AG10803 (cell line): Measurements from ENCODE around the gene LIN7A.

Experiments used
- DNase-seq: peaks from one replicate; pipeline ENCODE4 v3.0.0; 2010; ENCODE audit warnings: low read depth
- H3K4me3 ChIP-seq: 2 replicates; pipeline ENCODE4 v1.5.1; 2011; ENCODE audit warnings: mild to moderate bottlenecking, low read length, control low read depth
- TF ChIP-seq, protein P1 (sequence below): conservative IDR thresholded peaks from 2 replicates; pipeline ENCODE4 v1.5.1; 2011; ENCODE audit warnings: mild to moderate bottlenecking, low read length, control low read depth, inconsistent platforms

Gene LIN7A

DNA sequence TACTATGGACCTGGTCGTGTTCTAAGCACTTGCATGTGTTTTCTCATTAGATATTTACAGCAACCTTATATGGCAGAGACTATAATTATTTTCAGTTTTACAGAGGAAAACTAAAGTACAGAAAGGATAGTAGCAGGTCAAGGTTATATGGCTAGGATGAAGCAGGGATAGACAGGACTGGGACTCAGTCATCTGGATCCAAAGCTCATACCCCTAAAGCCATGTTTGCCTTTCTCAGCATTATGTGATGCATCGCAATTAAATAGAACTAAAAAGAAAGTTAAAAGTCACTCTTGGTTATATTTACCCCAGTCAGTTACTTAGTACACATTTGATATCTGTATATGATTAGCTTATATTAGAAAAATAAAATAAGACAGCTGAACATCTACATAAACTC, 13.3 kb downstream of the LIN7A start:
- DNase-seq, result no peak
- TF ChIP-seq, protein P1, sequence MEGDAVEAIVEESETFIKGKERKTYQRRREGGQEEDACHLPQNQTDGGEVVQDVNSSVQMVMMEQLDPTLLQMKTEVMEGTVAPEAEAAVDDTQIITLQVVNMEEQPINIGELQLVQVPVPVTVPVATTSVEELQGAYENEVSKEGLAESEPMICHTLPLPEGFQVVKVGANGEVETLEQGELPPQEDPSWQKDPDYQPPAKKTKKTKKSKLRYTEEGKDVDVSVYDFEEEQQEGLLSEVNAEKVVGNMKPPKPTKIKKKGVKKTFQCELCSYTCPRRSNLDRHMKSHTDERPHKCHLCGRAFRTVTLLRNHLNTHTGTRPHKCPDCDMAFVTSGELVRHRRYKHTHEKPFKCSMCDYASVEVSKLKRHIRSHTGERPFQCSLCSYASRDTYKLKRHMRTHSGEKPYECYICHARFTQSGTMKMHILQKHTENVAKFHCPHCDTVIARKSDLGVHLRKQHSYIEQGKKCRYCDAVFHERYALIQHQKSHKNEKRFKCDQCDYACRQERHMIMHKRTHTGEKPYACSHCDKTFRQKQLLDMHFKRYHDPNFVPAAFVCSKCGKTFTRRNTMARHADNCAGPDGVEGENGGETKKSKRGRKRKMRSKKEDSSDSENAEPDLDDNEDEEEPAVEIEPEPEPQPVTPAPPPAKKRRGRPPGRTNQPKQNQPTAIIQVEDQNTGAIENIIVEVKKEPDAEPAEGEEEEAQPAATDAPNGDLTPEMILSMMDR, result no peak
- no peak overlapping the region for H3K4me3 ChIP-seq

DNA sequence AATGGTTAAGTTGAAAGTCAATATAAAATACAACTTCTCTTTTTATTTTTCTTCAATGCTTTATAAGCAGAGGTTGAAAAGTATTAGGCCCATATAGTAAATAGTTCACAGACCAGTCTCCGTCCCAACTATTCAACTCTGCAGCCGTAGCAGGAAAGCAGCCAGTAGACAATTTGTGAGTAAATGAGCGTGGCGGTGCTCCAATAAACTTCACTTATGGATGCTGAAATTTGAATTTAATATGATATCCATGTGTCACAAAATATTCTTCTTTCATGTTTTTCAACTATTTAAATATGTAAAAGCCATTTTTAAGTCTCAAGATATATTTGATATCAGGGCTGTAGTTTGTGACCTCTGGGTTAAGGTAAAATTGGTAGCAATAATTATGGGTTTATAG, 17.7 kb downstream of the LIN7A start:
- no peak overlapping the region for H3K4me3 ChIP-seq
- no peak for DNase-seq
- TF ChIP-seq, protein P1, result no peak

DNA sequence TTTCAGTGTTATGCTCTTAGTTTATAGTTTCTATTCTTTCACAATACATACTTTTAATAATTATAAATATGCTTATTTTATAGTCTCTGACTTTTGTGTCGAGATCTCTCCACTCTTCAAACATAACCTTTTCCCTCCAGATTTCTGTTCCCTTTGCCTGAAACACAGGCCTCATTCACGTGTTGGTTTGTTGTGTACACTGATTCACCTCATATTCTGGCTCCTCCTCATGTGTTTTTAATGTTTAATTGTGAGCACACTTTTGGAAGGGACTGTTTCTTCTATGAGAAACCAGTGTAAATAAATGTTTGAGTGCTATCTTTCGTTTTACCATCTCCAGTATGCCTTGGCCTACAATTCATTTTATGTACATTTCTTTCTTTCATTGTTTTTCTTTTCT, 20.1 kb downstream of the LIN7A start:
- TF ChIP-seq, protein P1, result no peak
- no peak overlapping the region for H3K4me3 ChIP-seq
- no peak for DNase-seq

DNA sequence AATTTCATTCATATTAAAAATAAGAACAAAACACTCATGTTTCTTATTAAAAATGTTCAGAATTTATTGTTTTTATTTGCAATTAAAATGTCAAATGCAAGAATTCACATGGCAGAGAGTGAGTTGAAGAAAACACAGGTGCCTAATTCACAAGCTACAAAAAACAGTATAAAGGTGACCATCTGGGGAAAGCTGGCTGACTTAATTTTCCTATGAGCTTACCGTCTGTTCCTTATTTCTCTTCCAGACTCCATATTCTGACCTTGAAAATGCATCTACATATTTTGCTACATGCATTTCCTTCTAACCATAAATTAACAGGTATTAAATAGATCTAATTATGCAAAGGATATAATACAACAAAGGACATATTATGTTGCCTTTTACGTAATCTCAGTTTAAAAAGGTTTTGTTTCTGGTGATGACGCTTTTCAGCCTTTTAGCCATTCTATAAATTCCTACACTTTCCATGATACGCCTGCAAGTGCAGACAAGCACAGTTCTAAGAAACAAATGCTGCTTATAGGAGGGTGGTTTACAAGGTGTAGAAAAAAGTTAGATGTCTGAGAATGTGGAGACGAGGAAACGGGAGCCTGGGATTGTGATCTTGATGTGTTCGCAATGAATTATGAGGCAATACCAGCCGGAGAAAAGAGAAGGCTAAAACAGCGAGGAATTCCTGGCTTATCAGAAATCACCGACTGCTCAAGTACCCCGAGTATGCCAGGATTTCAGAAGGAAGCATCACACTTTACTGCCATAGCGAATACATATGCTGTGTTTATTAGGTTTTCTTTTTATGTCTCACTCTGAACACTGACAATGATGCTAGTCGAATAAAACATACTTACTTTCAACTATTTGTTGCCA, 24.6 kb downstream of the LIN7A start:
- H3K4me3 ChIP-seq, result no peak overlapping the region
- TF ChIP-seq, protein P1, result no peak
- no peak for DNase-seq

DNA sequence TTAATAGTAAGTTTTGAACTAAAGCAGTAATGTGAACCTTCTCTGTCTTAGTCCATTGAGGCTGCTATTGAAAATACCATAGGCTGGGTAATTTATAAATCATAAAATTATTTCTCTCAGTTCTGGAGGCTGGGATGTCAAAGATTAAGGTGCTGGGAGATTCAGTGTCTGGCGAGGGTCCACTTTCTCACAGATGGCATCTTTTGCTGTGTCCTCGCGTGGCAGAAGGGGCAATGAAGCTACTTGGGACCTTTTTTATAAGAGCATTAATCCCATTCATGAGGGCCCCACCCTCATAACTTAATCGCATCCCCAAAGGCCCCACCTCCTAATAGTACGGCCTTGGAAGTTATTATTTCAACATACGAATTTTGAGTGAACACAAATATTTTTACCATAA, 28.4 kb downstream of the LIN7A start:
- no peak overlapping the region for H3K4me3 ChIP-seq
- TF ChIP-seq, protein P1, result no peak
- no peak for DNase-seq

DNA sequence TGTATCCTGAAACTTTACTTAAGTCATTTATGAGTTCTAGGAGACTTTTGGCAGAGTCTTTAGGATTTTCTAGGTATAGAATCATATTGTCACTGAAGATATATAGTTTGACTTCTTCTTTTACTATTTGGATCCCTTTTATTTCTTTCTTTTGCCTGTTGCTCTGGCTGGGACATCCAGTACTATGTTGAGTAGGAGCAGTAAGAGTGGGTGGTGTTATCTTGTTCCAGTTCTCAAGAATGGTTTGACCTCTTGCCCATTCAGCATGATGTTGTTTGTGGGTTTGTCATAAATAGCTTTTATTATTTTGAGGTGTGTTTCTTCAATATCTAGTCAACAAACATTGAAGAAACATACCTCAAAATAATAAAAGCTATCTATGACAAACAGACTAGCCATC, 35.0 kb downstream of the LIN7A start:
- no peak overlapping the region for H3K4me3 ChIP-seq
- TF ChIP-seq, protein P1, result no peak
- DNase-seq, result no peak

DNA sequence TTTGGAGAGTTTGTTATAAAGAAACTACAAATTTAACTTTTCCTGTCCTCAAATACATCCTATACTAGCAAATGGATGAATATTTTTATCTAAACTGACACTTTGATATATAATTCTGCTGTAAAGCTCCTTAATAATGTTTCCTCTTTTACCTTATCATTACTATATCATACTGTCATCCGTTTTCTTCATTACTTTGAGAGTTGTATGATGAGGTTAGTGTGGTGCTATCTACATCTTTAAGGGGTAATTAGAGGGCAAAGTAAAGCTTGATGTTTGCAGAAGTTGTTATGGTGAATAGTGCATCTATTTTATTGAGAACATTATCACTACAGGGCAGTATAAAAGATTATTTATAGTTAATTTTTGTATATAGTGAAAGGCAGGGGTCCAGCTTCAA, 36.1 kb downstream of the LIN7A start:
- no peak overlapping the region for H3K4me3 ChIP-seq
- TF ChIP-seq, protein P1, result no peak
- no peak for DNase-seq
